Astrocyte (in vitro differentiated cells and primary cell): Measurements from ENCODE around the gene MYOZ2. TPM values are rescaled to one million over a fixed set of nuclear protein-coding genes. Genes with fewer than 3 reads are reported as not detected.

ENCODE experiments used
- DNase-seq: peaks from one replicate; pipeline ENCODE4 v3.0.0-alpha.2; 2010; ENCODE audit warnings: low read depth
- FAIRE-seq: peaks from 2 replicates; lab custom pipeline; 2011; peaks lifted over from hg19 to GRCh38; lab: Jason Lieb, UNC
- H2AFZ ChIP-seq: 2 replicates; pipeline ENCODE4 v1.6.0; 2012; ENCODE audit warnings: low read depth, low read length, inconsistent platforms
- H3K27ac ChIP-seq: 2 replicates; pipeline ENCODE4 v1.5.1; 2011; ENCODE audit warnings: low read depth, low read length, inconsistent platforms
- H3K27me3 ChIP-seq: 2 replicates; pipeline ENCODE4 v1.6.0; 2011; ENCODE audit warnings: low read length, inconsistent platforms; ENCODE audit not compliant: insufficient read depth
- H3K36me3 ChIP-seq: 2 replicates; pipeline ENCODE4 v1.5.1; 2011; ENCODE audit warnings: low read length, inconsistent platforms; ENCODE audit not compliant: insufficient read depth
- H3K4me1 ChIP-seq: 2 replicates; pipeline ENCODE4 v1.5.1; 2011; ENCODE audit warnings: low read length, inconsistent platforms; ENCODE audit not compliant: insufficient read depth
- H3K4me2 ChIP-seq: 2 replicates; pipeline ENCODE4 v1.6.0; 2012; ENCODE audit warnings: low read length, inconsistent platforms
- H3K4me3 ChIP-seq: 2 replicates; pipeline ENCODE4 v1.5.1; 2011; ENCODE audit warnings: low read depth, mild to moderate bottlenecking, low read length, inconsistent platforms; ENCODE audit not compliant: insufficient read depth
- H3K79me2 ChIP-seq: 2 replicates; pipeline ENCODE4 v1.6.0; 2012; ENCODE audit warnings: mild to moderate bottlenecking, low read length, inconsistent platforms; ENCODE audit not compliant: insufficient read depth
- H3K9ac ChIP-seq: 2 replicates; pipeline ENCODE4 v1.6.0; 2012; ENCODE audit warnings: mild to moderate bottlenecking, low read length, inconsistent platforms
- H3K9me3 ChIP-seq: 2 replicates; pipeline ENCODE4 v1.5.1; 2012; ENCODE audit warnings: low read depth, mild to moderate bottlenecking, low read length, inconsistent platforms; ENCODE audit not compliant: insufficient read depth
- H4K20me1 ChIP-seq: 2 replicates; pipeline ENCODE4 v1.6.0; 2012; ENCODE audit warnings: low read length, inconsistent platforms; ENCODE audit not compliant: insufficient read depth
- H3K27ac Mint-ChIP-seq: one replicate; pipeline ENCODE4 v1.8.0; 2021; ENCODE audit warnings: mild to moderate bottlenecking, mixed read lengths; ENCODE audit not compliant: unreplicated experiment
- H3K27me3 Mint-ChIP-seq: one replicate; pipeline ENCODE4 v1.8.0; 2021; ENCODE audit warnings: low read depth, mixed read lengths; ENCODE audit not compliant: unreplicated experiment
- H3K36me3 Mint-ChIP-seq: one replicate; pipeline ENCODE4 v1.8.0; 2021; ENCODE audit warnings: low read depth, mixed read lengths; ENCODE audit not compliant: unreplicated experiment
- H3K4me1 Mint-ChIP-seq: one replicate; pipeline ENCODE4 v1.8.0; 2021; ENCODE audit warnings: low read depth, mixed read lengths; ENCODE audit not compliant: unreplicated experiment
- H3K4me3 Mint-ChIP-seq: one replicate; pipeline ENCODE4 v1.8.0; 2021; ENCODE audit warnings: mild to moderate bottlenecking, moderate library complexity, mixed read lengths; ENCODE audit not compliant: unreplicated experiment
- H3K9me3 Mint-ChIP-seq: one replicate; pipeline ENCODE4 v1.8.0; 2021; ENCODE audit warnings: mild to moderate bottlenecking, mixed read lengths; ENCODE audit not compliant: unreplicated experiment
- CTCF ChIP-seq: IDR thresholded peaks from 2 replicates; pipeline ENCODE4 v1.5.1; 2011; ENCODE audit warnings: low read depth, mild to moderate bottlenecking, inconsistent platforms, low read length, moderate library complexity; ENCODE audit not compliant: insufficient read depth
- EZH2 ChIP-seq: IDR thresholded peaks from 2 replicates; pipeline ENCODE4 v1.6.1; 2012; ENCODE audit warnings: mild to moderate bottlenecking, low read length, inconsistent platforms; ENCODE audit not compliant: insufficient read depth
- total RNA-seq: library from RNA; stranded (reverse); gene quantifications from 2 replicates; pipeline ENCODE4 v1.2.1, GENCODE V29; 2021

MYOZ2 gene
- total RNA-seq, 1 donor from 2014 or later, result 1.1 TPM

- FAIRE-seq (no peak), DNase-seq (no peak)
- Mint-ChIP-seq H3K27ac (no peak overlapping the region), H3K36me3 (no peaks in the 10 kb centered on the region), H3K4me3 (no peak overlapping the region), H3K27me3 (no peaks in the 10 kb centered on the region), H3K9me3 (no peaks in the 10 kb centered on the region), H3K4me1 (peaks cover 12% of the 10 kb centered on the region)
- Histone ChIP-seq H3K9me3 (no peaks in the 10 kb centered on the region), H3K36me3 (no peaks in the 10 kb centered on the region), H3K4me3 (no peak overlapping the region), H3K27me3 (no peaks in the 10 kb centered on the region), H3K9ac (no peak overlapping the region), H3K4me1 (peaks cover 11% of the 10 kb centered on the region), H3K27ac (no peak overlapping the region), H2AFZ (peak overlapping the region; percentile 3), H3K79me2 (no peaks in the 10 kb centered on the region), H3K4me2 (no peak overlapping the region), H4K20me1 (no peaks in the 10 kb centered on the region)
- TF ChIP-seq CTCF, result no peak
- no peak for TF ChIP-seq EZH2
Observed at GRCh38 chr4:119116925-119117900, 18.4 kb upstream of the MYOZ2 start.

GRCh38 chr4:119118397-119118796 is 17.2 kb upstream of the MYOZ2 start:
- H3K9me3 ChIP-seq, result no peaks in the 10 kb centered on the region
- Mint-ChIP-seq H3K9me3 (no peaks in the 10 kb centered on the region), H3K4me1 (peaks cover 6% of the 10 kb centered on the region), H3K4me3 (no peak overlapping the region), H3K27ac (no peak overlapping the region), H3K36me3 (no peaks in the 10 kb centered on the region), H3K27me3 (no peaks in the 10 kb centered on the region)
- no peaks in the 10 kb centered on the region for H3K36me3 ChIP-seq
- H3K4me2 ChIP-seq, result no peak overlapping the region
- no peak for TF ChIP-seq EZH2
- no peak for TF ChIP-seq CTCF
- peak; percentile 60 for FAIRE-seq
- peak; percentile 31 for DNase-seq
- H3K4me3 ChIP-seq, result no peak overlapping the region
- H3K79me2 ChIP-seq, result no peaks in the 10 kb centered on the region
- H3K27me3 ChIP-seq, result no peaks in the 10 kb centered on the region
- no peak overlapping the region for H3K9ac ChIP-seq
- H2AFZ ChIP-seq, result no peak overlapping the region
- peaks cover 5% of the 10 kb centered on the region for H3K4me1 ChIP-seq
- no peak overlapping the region for H3K27ac ChIP-seq
- H4K20me1 ChIP-seq, result no peaks in the 10 kb centered on the region

GRCh38 chr4:119124352-119124751 is 11.3 kb upstream of the MYOZ2 start:
- H2AFZ ChIP-seq, result no peak overlapping the region
- no peaks in the 10 kb centered on the region for H3K27me3 ChIP-seq
- H3K4me1 ChIP-seq, result no peaks in the 10 kb centered on the region
- Mint-ChIP-seq H3K36me3 (no peaks in the 10 kb centered on the region), H3K4me1 (peaks cover 4% of the 10 kb centered on the region), H3K4me3 (no peak overlapping the region), H3K9me3 (peaks cover 3% of the 10 kb centered on the region), H3K27me3 (no peaks in the 10 kb centered on the region), H3K27ac (no peak overlapping the region)
- H3K9me3 ChIP-seq, result no peaks in the 10 kb centered on the region
- FAIRE-seq (peak; percentile 64), DNase-seq (peak; percentile 80)
- TF ChIP-seq EZH2, result no peak
- TF ChIP-seq CTCF, result no peak
- no peak overlapping the region for H3K27ac ChIP-seq
- H3K36me3 ChIP-seq, result no peaks in the 10 kb centered on the region
- no peaks in the 10 kb centered on the region for H3K79me2 ChIP-seq
- H3K4me3 ChIP-seq, result no peak overlapping the region
- H3K9ac ChIP-seq, result no peak overlapping the region
- no peaks in the 10 kb centered on the region for H4K20me1 ChIP-seq
- H3K4me2 ChIP-seq, result no peak overlapping the region
